WERI-Rb-1 (cell line): ENCODE measurements around the gene ADAP1.

Experiments used
- DNase-seq: peaks from one replicate; pipeline ENCODE4 v3.0.0-alpha.2; 2020
- H3K27ac ChIP-seq: fragments of 250-450 bp; sonication (Bioruptor Pico); 2 replicates; pipeline ENCODE4 v1.5.1; 2020; ENCODE audit warnings: mild to moderate bottlenecking, moderate library complexity
- H3K27me3 ChIP-seq: fragments of 250-450 bp; sonication (Bioruptor Pico); 2 replicates; pipeline ENCODE4 v1.5.1; 2021; ENCODE audit warnings: mild to moderate bottlenecking, low read depth, moderate library complexity; ENCODE audit not compliant: insufficient read depth, severe bottlenecking
- H3K36me3 ChIP-seq: fragments of 250-450 bp; sonication (Bioruptor Pico); 2 replicates; pipeline ENCODE4 v1.5.1; 2020; ENCODE audit warnings: mild to moderate bottlenecking, moderate library complexity
- H3K4me3 ChIP-seq: 2 replicates; pipeline ENCODE4 v1.5.1; 2011; ENCODE audit warnings: low read depth, mild to moderate bottlenecking, control low read depth, low read length
- H3K9me3 ChIP-seq: fragments of 250-450 bp; sonication (Bioruptor Pico); 2 replicates; pipeline ENCODE4 v1.5.1; 2021; ENCODE audit warnings: mild to moderate bottlenecking, moderate library complexity; ENCODE audit not compliant: severe bottlenecking
- CTCF ChIP-seq: IDR thresholded peaks from 2 replicates; pipeline ENCODE4 v1.5.1; 2011; ENCODE audit warnings: low read depth, mild to moderate bottlenecking, control low read depth, inconsistent platforms, low read length

ADAP1 gene

GRCh38 chr7:949021-949934, 5.2 kb downstream of the ADAP1 start:
- Histone ChIP-seq H3K27me3 (peaks cover 4% of the 10 kb centered on the region), H3K36me3 (no peaks in the 10 kb centered on the region), H3K27ac (no peak overlapping the region), H3K4me3 (no peak overlapping the region), H3K9me3 (no peaks in the 10 kb centered on the region)
- DNase-seq: no peak
- TF ChIP-seq CTCF: no peak

- H3K36me3 ChIP-seq: no peaks in the 10 kb centered on the region
- DNase-seq: no peak
- no peak overlapping the region for H3K27ac ChIP-seq
- no peak overlapping the region for H3K4me3 ChIP-seq
- TF ChIP-seq CTCF: no peak
- no peaks in the 10 kb centered on the region for H3K9me3 ChIP-seq
- no peaks in the 10 kb centered on the region for H3K27me3 ChIP-seq
Measured at GRCh38 chr7:947391-948210, 6.9 kb downstream of the ADAP1 start.

DNA sequence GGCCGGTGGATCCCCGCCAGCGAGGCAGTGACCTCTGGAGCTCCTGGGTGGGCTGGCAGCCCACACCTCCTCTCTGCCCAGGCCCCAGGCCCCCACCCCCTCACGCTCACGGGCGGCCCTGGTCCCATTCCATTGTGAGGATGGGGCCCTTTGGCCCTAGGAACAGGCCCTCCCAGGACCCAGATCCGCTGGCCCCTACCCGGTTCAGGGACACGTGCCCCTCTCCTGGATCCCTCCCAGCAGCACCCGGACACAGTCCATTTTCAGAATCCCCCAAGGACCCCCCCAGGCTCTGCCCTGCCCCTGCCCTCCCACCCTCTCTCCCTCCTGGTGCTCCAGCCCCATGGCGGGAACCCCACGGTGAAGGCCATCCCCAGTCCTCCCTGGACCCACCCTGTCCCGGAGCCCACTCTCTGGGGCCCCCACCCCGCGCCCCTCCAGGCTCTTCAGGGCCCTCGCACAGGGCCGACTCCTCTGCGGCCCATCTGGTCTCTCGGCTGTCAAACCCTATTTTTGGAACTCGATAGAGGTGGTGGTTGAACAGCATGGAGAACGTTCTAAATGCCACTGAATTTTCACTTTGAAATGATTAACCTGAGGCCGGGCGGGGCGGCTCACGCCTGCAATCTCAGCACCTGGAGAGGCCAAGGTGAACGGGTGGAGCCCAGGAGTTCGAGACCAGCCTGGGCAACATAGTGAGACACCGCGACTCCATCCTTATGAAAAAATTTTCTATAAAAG, 8.1 kb downstream of the ADAP1 start:
- H3K4me3 ChIP-seq: no peak overlapping the region
- DNase-seq: no peak
- no peak overlapping the region for H3K27ac ChIP-seq
- no peak for TF ChIP-seq CTCF
- no peaks in the 10 kb centered on the region for H3K9me3 ChIP-seq
- no peaks in the 10 kb centered on the region for H3K36me3 ChIP-seq
- H3K27me3 ChIP-seq: no peaks in the 10 kb centered on the region

DNA sequence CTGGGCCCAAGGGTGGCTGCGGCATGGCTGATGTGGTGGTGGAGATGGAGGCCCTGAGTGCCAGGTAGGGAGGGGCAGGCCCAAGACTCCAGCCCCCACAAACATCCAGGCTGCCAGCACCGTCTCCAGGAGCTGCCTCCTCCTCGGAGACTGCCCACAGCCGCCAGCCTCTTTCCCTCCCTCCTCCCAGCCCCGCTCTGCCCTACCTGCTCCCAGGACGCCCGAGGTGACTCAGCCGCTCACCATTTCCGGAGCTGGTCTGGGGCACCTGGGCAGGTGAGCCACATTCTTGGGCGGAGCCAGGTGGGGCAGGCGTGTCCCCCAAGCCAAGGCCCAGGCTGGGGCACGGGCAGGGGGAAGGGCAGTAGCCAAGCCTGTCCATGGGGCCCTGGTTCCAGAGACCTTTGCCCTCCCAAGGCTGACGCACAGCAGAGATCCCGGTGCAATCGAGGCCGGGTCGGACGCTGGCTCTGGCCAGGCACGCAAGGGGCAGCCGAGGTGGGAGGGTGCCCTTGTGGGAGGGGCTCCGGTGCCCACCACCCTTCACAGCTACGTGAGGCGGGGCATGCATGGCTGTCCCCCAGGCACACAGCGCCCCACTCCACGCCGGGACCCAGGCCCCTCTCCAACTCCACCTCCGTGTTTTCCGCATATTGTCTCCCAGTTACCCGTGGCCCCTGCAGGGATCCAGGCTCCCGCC, 8.8 kb downstream of the ADAP1 start:
- no peak overlapping the region for H3K27ac ChIP-seq
- DNase-seq: no peak
- no peaks in the 10 kb centered on the region for H3K36me3 ChIP-seq
- H3K4me3 ChIP-seq: no peak overlapping the region
- no peaks in the 10 kb centered on the region for H3K27me3 ChIP-seq
- H3K9me3 ChIP-seq: no peaks in the 10 kb centered on the region
- TF ChIP-seq CTCF: no peak

DNA sequence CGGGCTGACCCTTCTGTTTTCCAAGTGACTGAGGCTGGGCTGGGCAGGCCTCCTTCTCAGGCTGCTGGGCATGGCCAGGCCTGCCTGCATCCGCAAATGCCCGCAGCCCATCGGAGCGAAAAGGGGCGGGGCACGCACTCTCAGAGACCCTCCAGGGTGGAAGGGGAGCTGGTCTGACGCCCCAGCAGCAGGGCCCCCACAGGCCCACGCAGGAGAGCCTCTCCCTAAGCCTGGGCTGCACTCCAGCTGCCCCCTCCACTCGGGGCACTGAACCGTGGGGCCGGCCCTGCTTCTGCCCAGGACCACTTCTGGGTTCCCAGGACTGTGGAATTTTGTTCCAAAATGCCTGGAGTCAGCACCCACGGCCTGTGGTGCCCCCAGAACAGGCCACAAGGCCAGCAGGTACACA, 9.3 kb downstream of the ADAP1 start:
- Histone ChIP-seq H3K27ac (no peak overlapping the region), H3K27me3 (no peaks in the 10 kb centered on the region), H3K36me3 (no peaks in the 10 kb centered on the region), H3K4me3 (no peak overlapping the region), H3K9me3 (peaks cover 3% of the 10 kb centered on the region)
- no peak for DNase-seq
- TF ChIP-seq CTCF: no peak
